Activated CD4-positive, alpha-beta T cell treated with anti-CD3 and anti-CD28 coated beads for 36 hours (primary cell): ENCODE data around the gene MAPK10. TPM values are rescaled to one million over a fixed set of nuclear protein-coding genes. Genes with fewer than 3 reads are reported as not detected.
"Not testable (repeated sequence)": the region's sequence is repeated elsewhere in the genome, so short reads cannot be mapped to it uniquely, and the experiment has no call there.

ENCODE experiments used
- ATAC-seq: fragments of 200-7000 bp; cut with Tn5 transposase; one replicate; pipeline ENCODE4 v1.10.0; 2021; ENCODE audit warnings: mild to moderate bottlenecking, moderate library complexity
- CTCF ChIA-PET: fragments of 350-600 bp; sonication (Branson Sonifier 250); formaldehyde crosslinking; loops from one replicate; lab custom pipeline; 2021; ENCODE audit warnings: antibody characterized with exemption; lab: Charles Lee
- POLR2A ChIA-PET: fragments of 350-600 bp; sonication (Branson Sonifier 250); formaldehyde crosslinking; loops from one replicate; lab custom pipeline; 2021; ENCODE audit warnings: antibody characterized with exemption, inconsistent platforms; lab: Charles Lee
- DNase-seq: peaks from one replicate; pipeline ENCODE4 v3.0.0-alpha.2; 2020
- H3K27ac Mint-ChIP-seq: one replicate; pipeline ENCODE4 v1.8.0; 2021; ENCODE audit warnings: mixed read lengths
- H3K27me3 Mint-ChIP-seq: one replicate; pipeline ENCODE4 v1.8.0; 2021; ENCODE audit warnings: mixed read lengths
- H3K36me3 Mint-ChIP-seq: one replicate; pipeline ENCODE4 v1.8.0; 2021; ENCODE audit warnings: low read depth, mixed read lengths
- H3K4me1 Mint-ChIP-seq: one replicate; pipeline ENCODE4 v1.8.0; 2021; ENCODE audit warnings: mixed read lengths
- H3K4me3 Mint-ChIP-seq: one replicate; pipeline ENCODE4 v1.8.0; 2021; ENCODE audit warnings: mild to moderate bottlenecking, moderate library complexity, mixed read lengths
- H3K9me3 Mint-ChIP-seq: one replicate; pipeline ENCODE4 v1.8.0; 2021; ENCODE audit warnings: low read depth, mixed read lengths
- intact Hi-C, 2 experiments: fragments of 100-400 bp; cut with DNase I in 1 of 2; cut with micrococcal nuclease in 1 of 2; formaldehyde crosslinking; loops; one replicate each; pipeline versions ENCODE4 v1.14.2 to v1.15.1; 2022 to 2024; cut with DNase I, micrococcal nuclease
- total RNA-seq, 2 experiments: library from RNA; stranded (reverse); gene quantifications; one replicate each; pipeline ENCODE4 v1.2.3, GENCODE V29; 2021

MAPK10 gene
- total RNA-seq, 2 experiments from 2014 or later: 0.19 TPM; not detected in 1

- H3K9me3 Mint-ChIP-seq: no peaks in the 10 kb centered on the region
- CTCF ChIA-PET: no interaction called here
- H3K36me3 Mint-ChIP-seq: no peaks in the 10 kb centered on the region
These were observed 358.3 kb downstream of the MAPK10 start for GRCh38 chr4:86001591-86001990.

GRCh38 chr4:85995361-85995760, 364.5 kb downstream of the MAPK10 start:
- Mint-ChIP-seq H3K9me3 (no peaks in the 10 kb centered on the region), H3K4me3 (no peak overlapping the region), H3K4me1 (no peaks in the 10 kb centered on the region), H3K27me3 (no peaks in the 10 kb centered on the region), H3K36me3 (no peaks in the 10 kb centered on the region), H3K27ac (no peak overlapping the region)
- POLR2A ChIA-PET: no interaction called here
- intact Hi-C loops: no loop called here
- DNase-seq: peak; percentile 4
- CTCF ChIA-PET: no interaction called here
- no peak for ATAC-seq

More at GRCh38 chr4:86001591-86001990, 358.3 kb downstream of the MAPK10 start:
- DNase-seq (no peak), ATAC-seq (no peak)
- intact Hi-C loops: no loop called here
- Mint-ChIP-seq H3K27me3 (no peaks in the 10 kb centered on the region), H3K4me1 (no peaks in the 10 kb centered on the region), H3K27ac (no peak overlapping the region), H3K4me3 (no peak overlapping the region)
- POLR2A ChIA-PET: no interaction called here

GRCh38 chr4:85994576-85994975, 365.3 kb downstream of the MAPK10 start:
- DNase-seq (no peak), ATAC-seq (no peak)
- Mint-ChIP-seq H3K27ac (no peak overlapping the region), H3K4me1 (no peaks in the 10 kb centered on the region), H3K9me3 (no peaks in the 10 kb centered on the region), H3K36me3 (no peaks in the 10 kb centered on the region), H3K27me3 (no peaks in the 10 kb centered on the region), H3K4me3 (no peak overlapping the region)
- ChIA-PET POLR2A (no interaction called here), CTCF (no interaction called here)
- intact Hi-C loops: no loop called here

GRCh38 chr4:85993641-85994040, 366.2 kb downstream of the MAPK10 start:
- DNase-seq (no peak), ATAC-seq (no peak)
- ChIA-PET POLR2A (no interaction called here), CTCF (no interaction called here)
- H3K27me3 Mint-ChIP-seq: no peaks in the 10 kb centered on the region
- no peaks in the 10 kb centered on the region for H3K36me3 Mint-ChIP-seq
- H3K9me3 Mint-ChIP-seq: no peaks in the 10 kb centered on the region
- H3K4me3 Mint-ChIP-seq: no peak overlapping the region
- intact Hi-C loops: no loop called here
- no peak overlapping the region for H3K27ac Mint-ChIP-seq
- H3K4me1 Mint-ChIP-seq: no peaks in the 10 kb centered on the region

- ChIA-PET POLR2A (no interaction called here), CTCF (no interaction called here)
- H3K9me3 Mint-ChIP-seq: no peaks in the 10 kb centered on the region
- H3K36me3 Mint-ChIP-seq: no peaks in the 10 kb centered on the region
- H3K4me1 Mint-ChIP-seq: no peaks in the 10 kb centered on the region
- H3K4me3 Mint-ChIP-seq: no peak overlapping the region
- H3K27me3 Mint-ChIP-seq: no peaks in the 10 kb centered on the region
- ATAC-seq: no peak
- no peak overlapping the region for H3K27ac Mint-ChIP-seq
- intact Hi-C loops: no loop called here
- DNase-seq: no peak
These were observed 373.6 kb downstream of the MAPK10 start for GRCh38 chr4:85986266-85986665.

GRCh38 chr4:85979276-85979675, 380.6 kb downstream of the MAPK10 start:
- Mint-ChIP-seq H3K27me3 (peaks cover 2% of the 10 kb centered on the region), H3K9me3 (no peaks in the 10 kb centered on the region), H3K4me3 (no peak overlapping the region), H3K27ac (no peak overlapping the region), H3K36me3 (no peaks in the 10 kb centered on the region), H3K4me1 (no peaks in the 10 kb centered on the region)
- CTCF ChIA-PET: no interaction called here
- intact Hi-C loops: no loop called here
- POLR2A ChIA-PET: no interaction called here
- DNase-seq (no peak), ATAC-seq (no peak)

GRCh38 chr4:85970535-85970934, 389.3 kb downstream of the MAPK10 start:
- Mint-ChIP-seq H3K27ac (no peak overlapping the region), H3K36me3 (no peaks in the 10 kb centered on the region), H3K4me3 (no peak overlapping the region), H3K4me1 (no peaks in the 10 kb centered on the region), H3K9me3 (no peaks in the 10 kb centered on the region), H3K27me3 (no peaks in the 10 kb centered on the region)
- POLR2A ChIA-PET: no interaction called here
- DNase-seq (no peak), ATAC-seq (no peak)
- CTCF ChIA-PET: interaction anchor here (1.4 kb wide), 1 partner anchor 824 kb away, joined by 4 read pairs; no protein-coding TSS in a partner anchor
- intact Hi-C loops: no loop called here

- POLR2A ChIA-PET: no interaction called here
- Mint-ChIP-seq H3K27me3 (peaks cover 2% of the 10 kb centered on the region), H3K4me3 (no peak overlapping the region), H3K36me3 (no peaks in the 10 kb centered on the region), H3K4me1 (no peaks in the 10 kb centered on the region), H3K27ac (no peak overlapping the region), H3K9me3 (no peaks in the 10 kb centered on the region)
- DNase-seq (no peak), ATAC-seq (no peak)
- CTCF ChIA-PET: interaction anchor here (0.8 to 1.5 kb wide), 6 partner anchors 18 to 884 kb away, joined by 3 to 7 read pairs (median 3); no protein-coding TSS in a partner anchor
- intact Hi-C loops: loop anchor here in 1 of 2 experiments (1.0 to 5.0 kb wide), 3 partner anchors 212 to 884 kb away; no protein-coding TSS in a partner anchor
These were observed 390.7 kb downstream of the MAPK10 start for GRCh38 chr4:85968945-85969819.

GRCh38 chr4:85967872-85968271, 392.0 kb downstream of the MAPK10 start:
- POLR2A ChIA-PET: no interaction called here
- Mint-ChIP-seq H3K36me3 (no peaks in the 10 kb centered on the region), H3K27me3 (peaks cover 2% of the 10 kb centered on the region), H3K4me3 (no peak overlapping the region), H3K9me3 (no peaks in the 10 kb centered on the region), H3K4me1 (no peaks in the 10 kb centered on the region), H3K27ac (no peak overlapping the region)
- ATAC-seq: no peak
- CTCF ChIA-PET: no interaction called here
- intact Hi-C loops: loop anchor here in 1 of 2 experiments (2.0 to 5.0 kb wide), 2 partner anchors 211 to 883 kb away; no protein-coding TSS in a partner anchor
- no peak for DNase-seq

- Mint-ChIP-seq H3K9me3 (no peaks in the 10 kb centered on the region), H3K27ac (no peak overlapping the region), H3K36me3 (no peaks in the 10 kb centered on the region), H3K4me3 (no peak overlapping the region), H3K27me3 (peaks cover 2% of the 10 kb centered on the region), H3K4me1 (no peaks in the 10 kb centered on the region)
- ATAC-seq (no peak), DNase-seq (no peak)
- ChIA-PET POLR2A (no interaction called here), CTCF (no interaction called here)
- intact Hi-C loops: loop anchor here in 1 of 2 experiments (5.0 kb wide), 1 partner anchor 209 kb away; no protein-coding TSS in a partner anchor
These were observed 393.5 kb downstream of the MAPK10 start for GRCh38 chr4:85966373-85966772.

GRCh38 chr4:85965529-85965928, 394.3 kb downstream of the MAPK10 start:
- POLR2A ChIA-PET: no interaction called here
- Mint-ChIP-seq H3K4me1 (no peaks in the 10 kb centered on the region), H3K4me3 (no peak overlapping the region), H3K36me3 (no peaks in the 10 kb centered on the region), H3K27me3 (peaks cover 2% of the 10 kb centered on the region), H3K27ac (no peak overlapping the region), H3K9me3 (no peaks in the 10 kb centered on the region)
- ATAC-seq (no peak), DNase-seq (no peak)
- intact Hi-C loops: loop anchor here in 1 of 2 experiments (5.0 kb wide), 1 partner anchor 208 kb away; no protein-coding TSS in a partner anchor
- CTCF ChIA-PET: interaction anchor here (0.6 to 0.7 kb wide), 2 partner anchors 9 to 166 kb away, joined by 3 read pairs; no protein-coding TSS in a partner anchor

GRCh38 chr4:85965017-85965416, 394.8 kb downstream of the MAPK10 start:
- CTCF ChIA-PET: interaction anchor here (0.6 to 0.7 kb wide), 2 partner anchors 9 to 165 kb away, joined by 3 read pairs; no protein-coding TSS in a partner anchor
- H3K36me3 Mint-ChIP-seq, H3K4me1 Mint-ChIP-seq, H3K9me3 Mint-ChIP-seq, POLR2A ChIA-PET, ATAC-seq, DNase-seq, H3K4me3 Mint-ChIP-seq, H3K27ac Mint-ChIP-seq, H3K27me3 Mint-ChIP-seq: not testable (repeated sequence)
- intact Hi-C loops: loop anchor here in 1 of 2 experiments (5.0 kb wide), 1 partner anchor 208 kb away; no protein-coding TSS in a partner anchor
